PFSK-1 (cell line): ENCODE data around the gene PHLDB3.
A peak's percentile ranks its signal among the peaks of the same experiment; 100 is the strongest.

Source experiments
- FOXP2 ChIP-seq: optimal IDR thresholded peaks from 2 replicates; pipeline ENCODE3; 2011; ENCODE audit warnings: borderline replicate concordance, control low read depth, inconsistent platforms; ENCODE audit not compliant: insufficient read depth; ENCODE audit errors: extremely low read length, extremely low read depth
- POLR2AphosphoS5 ChIP-seq: IDR thresholded peaks from 2 replicates; pipeline ENCODE4 v1.6.1; 2012; ENCODE audit warnings: low read depth, mild to moderate bottlenecking, control low read depth, low read length, moderate library complexity
- SIN3A ChIP-seq: IDR thresholded peaks from 2 replicates; pipeline ENCODE4 v1.6.1; 2012; ENCODE audit warnings: mild to moderate bottlenecking, low read length, moderate library complexity, borderline replicate concordance; ENCODE audit not compliant: insufficient read depth
- TAF1 ChIP-seq: IDR thresholded peaks from 2 replicates; pipeline ENCODE4 v1.6.1; 2012; ENCODE audit warnings: low read length, control low read depth, borderline replicate concordance; ENCODE audit not compliant: insufficient read depth
- TF ChIP-seq, protein P1 (sequence below), 2 experiments: IDR thresholded peaks; 2 replicates each; pipeline versions ENCODE4 v1.6.1 to v1.8.0; 2011 to 2012; ENCODE audit warnings: low read depth in 2 of 2, low read length in 2 of 2, control low read depth in 1 of 2, inconsistent platforms in 1 of 2, mild to moderate bottlenecking in 1 of 2, moderate library complexity in 1 of 2; ENCODE audit not compliant: insufficient read depth in 1 of 2

DNA sequence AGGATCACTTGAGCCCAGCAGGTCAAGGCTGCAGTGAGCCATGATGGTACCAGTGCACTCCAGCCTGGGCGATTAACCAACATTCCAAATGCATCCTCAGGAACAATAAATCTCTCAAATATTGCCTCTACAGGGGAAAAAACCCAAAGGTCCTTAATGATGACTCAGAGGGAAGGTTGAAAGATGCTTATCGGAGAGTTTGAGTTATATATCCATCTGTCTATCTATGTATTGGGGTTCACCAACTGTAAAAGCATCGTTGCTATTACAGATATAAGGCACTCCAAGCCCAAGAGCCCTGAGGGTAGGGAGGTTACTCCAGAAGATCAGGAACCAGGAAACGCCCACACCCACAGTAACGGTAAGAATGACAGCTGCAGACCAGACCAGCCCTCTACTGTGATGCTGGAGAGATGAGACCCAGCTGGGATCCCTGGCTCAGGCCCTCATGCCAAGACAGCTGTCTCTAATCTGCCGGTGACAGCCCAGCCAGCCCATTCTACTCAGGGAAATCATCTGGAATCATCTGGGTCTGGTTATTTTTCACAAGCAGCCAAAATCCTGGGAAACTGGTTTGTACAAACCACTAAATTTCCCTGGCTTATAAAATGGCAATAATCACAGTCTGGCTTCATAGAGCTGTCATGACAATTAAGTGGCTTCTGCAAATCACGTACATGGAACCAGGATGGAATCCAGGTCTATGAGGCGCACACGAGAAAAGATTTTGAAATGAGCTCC is 66.1 kb downstream of the PHLDB3 start:
- 0 out of 2 replicates have a peak, but pooled peaks have one; percentile 30 for TF ChIP-seq POLR2AphosphoS5
- peak; percentile 30; the same call in 1 of the 2 replicates for TF ChIP-seq TAF1
- TF ChIP-seq, protein P1, sequence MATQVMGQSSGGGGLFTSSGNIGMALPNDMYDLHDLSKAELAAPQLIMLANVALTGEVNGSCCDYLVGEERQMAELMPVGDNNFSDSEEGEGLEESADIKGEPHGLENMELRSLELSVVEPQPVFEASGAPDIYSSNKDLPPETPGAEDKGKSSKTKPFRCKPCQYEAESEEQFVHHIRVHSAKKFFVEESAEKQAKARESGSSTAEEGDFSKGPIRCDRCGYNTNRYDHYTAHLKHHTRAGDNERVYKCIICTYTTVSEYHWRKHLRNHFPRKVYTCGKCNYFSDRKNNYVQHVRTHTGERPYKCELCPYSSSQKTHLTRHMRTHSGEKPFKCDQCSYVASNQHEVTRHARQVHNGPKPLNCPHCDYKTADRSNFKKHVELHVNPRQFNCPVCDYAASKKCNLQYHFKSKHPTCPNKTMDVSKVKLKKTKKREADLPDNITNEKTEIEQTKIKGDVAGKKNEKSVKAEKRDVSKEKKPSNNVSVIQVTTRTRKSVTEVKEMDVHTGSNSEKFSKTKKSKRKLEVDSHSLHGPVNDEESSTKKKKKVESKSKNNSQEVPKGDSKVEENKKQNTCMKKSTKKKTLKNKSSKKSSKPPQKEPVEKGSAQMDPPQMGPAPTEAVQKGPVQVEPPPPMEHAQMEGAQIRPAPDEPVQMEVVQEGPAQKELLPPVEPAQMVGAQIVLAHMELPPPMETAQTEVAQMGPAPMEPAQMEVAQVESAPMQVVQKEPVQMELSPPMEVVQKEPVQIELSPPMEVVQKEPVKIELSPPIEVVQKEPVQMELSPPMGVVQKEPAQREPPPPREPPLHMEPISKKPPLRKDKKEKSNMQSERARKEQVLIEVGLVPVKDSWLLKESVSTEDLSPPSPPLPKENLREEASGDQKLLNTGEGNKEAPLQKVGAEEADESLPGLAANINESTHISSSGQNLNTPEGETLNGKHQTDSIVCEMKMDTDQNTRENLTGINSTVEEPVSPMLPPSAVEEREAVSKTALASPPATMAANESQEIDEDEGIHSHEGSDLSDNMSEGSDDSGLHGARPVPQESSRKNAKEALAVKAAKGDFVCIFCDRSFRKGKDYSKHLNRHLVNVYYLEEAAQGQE (IDR thresholded peaks at IDR 0.05; ENCODE audit: insufficient read depth in 1 of 2, low read depth in 2 of 2, low read length in 2 of 2) = no peak
- TF ChIP-seq SIN3A = peak; percentile 80; the same call in 1 of the 2 replicates
- no peak for TF ChIP-seq FOXP2
